T-helper 2 cell (primary cell): ENCODE data around the gene ABLIM2.

Experiments used
- DNase-seq, 5 experiments: peaks; one replicate each; pipeline versions ENCODE4 v3.0.0 to v3.0.0-alpha.2; 2012 to 2022

ABLIM2 gene

DNA sequence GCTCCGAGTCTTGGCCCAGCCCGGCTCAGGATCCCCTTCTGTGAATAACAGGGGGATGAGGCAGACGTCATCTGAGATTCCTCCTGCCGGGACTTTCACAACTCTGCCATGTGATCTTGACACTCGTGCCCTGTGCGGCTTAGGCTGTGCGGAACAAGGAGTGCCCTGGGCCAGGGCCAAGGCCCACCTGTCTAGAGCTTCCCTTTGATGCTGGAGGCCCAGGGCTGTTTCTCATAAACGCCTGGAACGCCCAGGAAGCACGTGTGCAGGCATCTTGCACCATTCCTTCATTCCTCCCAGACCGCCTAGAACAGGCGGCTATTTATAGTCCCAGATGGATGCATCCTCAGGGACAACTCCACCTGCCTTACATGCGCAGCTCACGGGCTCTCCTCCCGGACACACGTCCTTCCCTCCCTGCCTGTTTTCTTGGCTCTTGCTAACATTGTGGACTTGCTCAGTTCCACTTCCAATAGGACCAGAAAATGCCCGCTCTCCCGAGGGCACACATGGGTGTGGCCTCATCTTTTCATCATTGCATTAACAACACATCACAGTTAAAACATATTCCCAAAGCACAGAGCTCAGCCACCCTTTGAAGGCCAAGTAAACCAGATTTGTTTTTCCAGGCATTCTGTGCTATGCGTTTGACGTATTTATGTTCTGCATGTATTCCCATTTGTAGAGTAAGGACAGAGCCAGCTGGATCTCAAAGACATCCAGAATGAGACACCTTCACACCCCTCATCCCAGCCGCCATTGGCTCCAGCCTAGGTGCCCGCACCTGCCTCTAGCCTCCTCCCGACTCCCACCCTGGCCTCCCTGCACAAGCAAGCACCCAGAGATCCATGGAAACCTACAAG is 57.2 kb downstream of the ABLIM2 start:
- no peak for DNase-seq

- DNase-seq = no peak
These were observed 58.6 kb downstream of the ABLIM2 start for GRCh38 chr4:8099981-8100464.

GRCh38 chr4:8098506-8098905 is 60.1 kb downstream of the ABLIM2 start:
- DNase-seq = no peak

- no peak for DNase-seq
These were observed 60.8 kb downstream of the ABLIM2 start for GRCh38 chr4:8097721-8098345.

GRCh38 chr4:8097141-8097541 is 61.5 kb downstream of the ABLIM2 start:
- DNase-seq = no peak

DNA sequence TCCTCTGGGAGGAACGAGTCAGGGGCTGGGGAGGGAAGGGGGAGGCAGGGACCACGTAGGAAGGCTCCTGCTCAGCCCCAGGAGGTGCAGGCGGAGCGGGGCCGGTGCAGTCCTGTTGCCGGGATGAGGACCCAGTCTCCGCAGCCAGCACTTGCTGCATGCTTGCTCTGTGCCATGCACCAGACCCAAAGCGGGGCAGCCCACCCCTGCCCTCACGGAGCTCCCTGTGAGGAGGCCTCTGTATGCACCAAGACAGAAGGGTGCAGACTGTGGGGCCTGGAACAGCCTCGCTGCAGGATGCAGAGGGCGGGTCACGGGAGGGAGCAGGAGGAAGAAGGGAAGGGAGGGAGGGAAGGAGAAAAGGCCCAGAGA is 61.9 kb downstream of the ABLIM2 start:
- DNase-seq = no peak

DNA sequence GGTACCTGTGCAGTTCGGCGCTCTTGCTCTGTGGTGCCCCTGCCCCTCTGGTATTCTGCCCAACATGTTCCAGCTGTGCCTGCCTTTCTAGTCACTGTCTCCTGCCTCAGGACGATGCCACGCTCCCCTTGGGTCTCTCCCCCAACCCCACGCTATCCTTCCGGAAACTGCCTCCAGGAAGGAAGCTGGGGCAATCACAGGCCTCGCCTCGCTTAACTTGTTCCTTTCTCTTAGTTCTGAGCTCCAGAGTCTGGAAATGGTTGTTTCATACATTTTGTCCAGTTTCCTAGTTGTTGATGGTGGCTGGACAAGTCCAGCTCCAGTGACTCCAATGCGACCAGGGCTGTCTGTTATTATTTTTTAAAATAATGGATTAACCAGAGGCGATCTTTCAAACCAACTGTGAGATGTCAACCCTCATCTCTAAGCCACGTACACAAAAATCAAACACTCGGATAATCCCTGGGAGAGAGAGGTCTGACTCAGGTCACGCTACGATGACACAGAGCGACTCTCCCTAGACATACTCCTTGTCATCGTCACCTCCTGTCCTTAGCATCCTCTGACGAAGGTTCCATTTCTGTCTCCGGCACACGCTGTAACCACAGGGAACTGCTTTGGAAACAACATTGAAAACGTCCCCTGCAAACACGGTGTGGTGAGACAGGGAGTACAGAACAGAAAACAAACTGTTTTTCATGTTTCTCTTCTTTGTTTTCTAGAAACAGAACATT is 62.5 kb downstream of the ABLIM2 start:
- DNase-seq = no peak

DNA sequence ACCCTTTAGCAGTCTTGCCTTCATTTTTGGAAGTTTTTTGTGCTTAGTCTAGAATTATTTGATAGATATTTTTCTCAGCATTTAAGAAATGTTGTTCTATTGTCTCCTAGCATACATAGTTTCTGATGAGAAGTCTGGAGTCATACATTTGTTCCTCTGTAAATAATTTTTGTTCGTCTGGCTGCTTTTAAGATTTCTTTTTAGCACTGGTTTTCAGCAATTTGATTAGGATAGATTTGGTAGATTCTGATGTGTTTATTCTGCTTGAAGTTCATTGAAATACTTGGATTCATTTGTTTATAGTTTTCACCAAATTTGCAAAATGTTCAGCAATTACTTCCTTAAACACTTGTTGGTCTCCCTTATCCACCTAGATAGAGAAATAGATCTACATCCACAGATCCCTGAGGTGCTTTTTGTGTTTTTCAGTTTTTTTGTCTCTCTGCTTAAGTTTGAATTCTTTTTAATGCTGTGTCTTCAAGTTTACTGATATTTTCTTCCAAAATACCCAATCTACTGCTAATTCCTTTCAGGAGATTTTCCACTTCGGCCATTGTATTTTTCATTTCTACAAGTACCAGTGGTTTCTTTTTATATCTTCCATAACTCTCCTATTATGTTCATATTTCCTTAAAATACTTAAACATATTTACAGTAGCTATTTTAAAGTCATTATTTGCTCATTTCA is 64.9 kb downstream of the ABLIM2 start:
- no peak for DNase-seq

DNA sequence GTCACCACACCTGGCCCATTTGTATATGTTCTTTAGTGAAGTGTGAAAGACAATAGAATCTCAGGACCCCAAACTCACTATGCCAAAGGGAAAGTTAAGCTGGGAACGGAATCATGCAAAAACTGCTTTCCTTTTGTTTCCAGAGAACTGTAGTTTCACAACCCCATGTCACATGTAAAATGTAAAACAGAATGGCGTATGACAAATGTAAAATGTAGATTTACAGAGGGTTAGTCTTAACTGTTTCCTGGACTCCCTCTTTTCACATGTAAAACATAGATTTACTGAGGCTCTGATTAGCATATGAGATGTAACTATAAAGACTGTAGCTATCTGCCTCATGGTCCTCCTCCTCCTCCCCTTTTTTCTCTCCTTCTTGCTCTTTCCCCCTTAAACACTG is 66.3 kb downstream of the ABLIM2 start:
- DNase-seq = no peak

DNA sequence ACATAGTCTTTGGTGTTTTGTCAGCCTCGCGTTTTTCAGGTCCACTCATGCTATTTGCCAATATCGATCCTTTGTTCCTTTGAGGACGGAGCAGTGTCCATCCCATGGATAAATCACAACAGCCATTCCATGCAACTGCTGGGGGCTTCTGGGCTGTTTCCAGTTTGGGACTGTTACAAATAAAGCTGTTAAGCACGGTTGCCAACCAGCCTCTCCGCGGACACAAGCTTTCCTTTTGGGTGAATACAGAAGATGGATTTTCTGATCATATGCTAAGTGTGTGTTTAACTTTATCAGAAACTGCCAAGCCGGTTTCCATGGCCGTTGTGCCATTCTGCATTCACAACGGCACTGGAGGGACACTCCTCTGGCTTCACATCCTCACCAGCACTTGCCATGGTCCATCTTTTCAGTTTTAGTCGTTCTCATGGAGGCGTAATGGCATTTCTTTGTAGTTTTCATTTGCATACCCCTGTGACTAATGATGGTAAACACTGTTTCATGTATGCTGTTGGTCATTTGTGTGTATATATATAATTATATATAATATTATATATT is 67.8 kb downstream of the ABLIM2 start:
- DNase-seq = peak in 1 of 5 experiments; percentile 29

- peak in 1 of 5 experiments; percentile 8 for DNase-seq
These were observed 68.3 kb downstream of the ABLIM2 start for GRCh38 chr4:8090312-8090711.

GRCh38 chr4:8089862-8090261 is 68.8 kb downstream of the ABLIM2 start:
- DNase-seq = no peak

- DNase-seq = no peak
These were observed 69.6 kb downstream of the ABLIM2 start for GRCh38 chr4:8088966-8089491.

DNA sequence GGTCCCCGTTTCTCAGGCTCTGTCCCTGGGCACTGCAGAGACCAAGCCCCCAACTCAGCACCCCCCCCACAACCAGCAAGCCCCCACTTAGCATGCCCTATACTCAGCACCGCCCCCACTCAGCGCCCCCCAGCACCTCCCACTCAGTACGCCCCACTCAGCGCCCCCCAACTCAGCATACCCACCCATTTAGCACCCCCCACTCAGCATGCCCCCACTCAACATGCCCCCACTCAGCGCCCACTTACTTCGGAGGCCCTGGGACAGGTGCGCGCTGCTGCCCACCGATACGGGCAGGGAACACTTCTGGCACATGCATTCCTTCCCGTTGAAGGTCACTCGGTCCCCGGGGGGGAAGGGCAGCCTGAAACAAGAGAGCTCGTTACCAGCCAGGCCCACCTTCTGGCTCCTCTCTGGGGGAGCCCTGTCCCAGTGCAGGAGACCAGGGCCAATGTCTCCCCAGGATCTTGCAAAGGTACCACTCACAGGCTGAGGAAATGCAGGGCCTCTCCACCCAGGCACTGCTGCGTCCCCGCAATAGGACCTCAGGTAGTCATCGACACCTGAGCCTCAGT is 70.6 kb downstream of the ABLIM2 start:
- no peak for DNase-seq

DNA sequence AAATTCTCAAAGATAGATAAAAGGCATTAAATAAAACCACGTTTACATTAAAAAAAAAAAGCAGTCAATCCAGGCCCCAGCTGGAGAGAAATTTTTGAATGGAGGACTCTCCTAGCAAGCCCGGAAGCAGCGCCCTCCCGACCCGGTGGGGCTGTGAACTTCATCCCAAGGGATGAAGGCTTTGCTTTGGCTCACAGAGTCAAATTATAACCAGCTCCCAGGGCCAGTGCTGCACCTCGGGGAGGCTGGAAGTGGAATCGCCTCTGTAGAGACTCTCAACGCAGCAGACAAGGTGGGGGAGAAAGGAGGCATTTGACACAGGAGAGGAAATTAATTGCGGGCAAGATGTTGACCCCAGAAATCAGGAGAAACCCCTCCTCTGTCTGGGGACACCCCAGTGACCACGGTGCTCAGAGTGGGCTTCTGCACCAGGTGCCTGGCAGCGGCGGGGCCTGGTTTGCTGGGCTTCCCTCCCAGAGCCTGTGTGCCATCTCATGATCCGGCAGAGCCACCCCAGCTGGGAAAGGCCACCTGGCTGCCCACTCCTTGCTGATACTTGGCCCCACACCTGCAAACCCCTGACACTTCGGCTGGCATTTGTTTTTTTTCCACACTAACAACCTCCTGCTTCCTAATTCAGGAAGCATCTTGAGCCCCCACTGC is 71.7 kb downstream of the ABLIM2 start:
- DNase-seq = no peak

- no peak for DNase-seq
These were observed 73.0 kb downstream of the ABLIM2 start for GRCh38 chr4:8085491-8086117.

DNA sequence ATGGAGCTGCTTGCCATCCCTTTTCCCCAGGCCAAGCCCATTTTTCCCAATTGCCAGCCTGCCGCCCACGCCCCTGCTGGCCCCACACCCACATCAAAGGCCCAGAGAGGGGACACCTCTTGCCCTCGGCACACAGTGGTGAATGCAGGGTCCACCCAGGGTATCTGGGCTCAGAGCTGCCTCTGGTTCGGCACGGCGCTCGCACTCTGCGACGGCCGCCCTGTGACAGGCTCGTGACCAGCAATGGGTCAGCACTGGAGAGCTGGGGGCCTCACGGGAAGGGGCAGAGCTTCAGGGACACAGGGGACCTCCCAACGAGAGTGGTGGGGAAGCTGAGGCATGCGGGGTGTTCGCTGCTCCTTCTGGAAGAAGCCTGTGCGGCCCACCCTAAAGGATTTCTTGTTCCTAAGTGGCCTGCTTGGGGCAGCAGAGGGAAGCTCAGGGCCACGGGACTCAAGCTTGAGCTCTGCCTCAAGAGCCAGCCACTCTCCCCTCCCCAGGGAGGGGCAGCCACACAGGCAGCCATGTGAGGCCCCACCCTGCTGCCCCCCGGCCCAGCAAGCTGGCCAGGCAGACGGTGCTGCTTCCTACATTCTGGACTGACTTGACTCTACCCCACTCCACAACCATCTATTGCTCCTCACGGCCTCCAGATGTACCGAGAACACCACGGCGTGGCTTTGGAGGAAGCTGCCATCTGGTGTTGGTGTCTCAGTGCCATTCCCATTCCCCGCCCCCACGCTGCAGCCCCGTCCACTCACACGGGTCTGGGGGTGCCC is 73.7 kb downstream of the ABLIM2 start:
- no peak for DNase-seq

GRCh38 chr4:8084031-8084660 is 74.5 kb downstream of the ABLIM2 start:
- no peak for DNase-seq

DNA sequence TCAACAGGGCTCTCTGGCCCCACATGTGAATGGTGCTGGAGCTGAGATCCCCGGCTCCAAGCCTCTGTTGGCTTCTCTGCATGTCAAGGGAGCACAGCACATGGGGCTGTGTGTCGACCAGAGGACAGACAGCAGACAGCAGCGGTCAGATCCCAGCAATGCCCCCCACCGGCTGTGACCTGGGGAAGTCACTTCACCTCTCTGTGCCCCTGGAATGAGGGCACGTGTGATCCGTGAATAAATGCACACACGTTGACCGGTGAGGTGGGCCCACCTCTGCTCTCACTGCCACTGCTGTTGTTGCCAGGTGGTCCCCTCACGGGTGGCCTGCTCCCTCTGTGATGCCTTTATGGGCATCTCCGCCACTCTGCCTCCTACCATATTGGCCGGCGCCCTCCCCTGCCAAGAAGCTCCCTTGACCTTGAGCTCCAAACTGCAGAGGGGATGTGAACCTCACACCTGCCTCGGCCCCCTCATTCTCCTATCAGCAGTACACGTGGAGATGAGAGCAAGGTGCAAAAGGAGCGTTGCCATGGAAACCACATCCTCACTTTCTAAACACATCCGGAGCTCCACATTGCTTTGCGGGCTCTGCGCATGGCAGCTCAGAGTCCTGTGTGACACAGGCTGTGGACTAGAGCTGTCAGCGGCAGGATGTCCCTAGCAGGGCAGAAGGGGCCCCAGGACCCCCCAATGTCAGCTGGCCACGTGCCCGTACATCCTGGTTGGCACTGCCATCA is 75.4 kb downstream of the ABLIM2 start:
- DNase-seq = peak in 1 of 5 experiments; percentile 18
